K562 (cell line): ENCODE data around the gene RSPRY1. TPM values are rescaled to one million over a fixed set of nuclear protein-coding genes. Genes with fewer than 3 reads are reported as not detected.
A peak's percentile ranks its signal among the peaks of the same experiment; 100 is the strongest.

Source experiments
- CBFA2T2 ChIP-seq: fragments of 450-650 bp; conservative IDR thresholded peaks from 2 replicates; pipeline ENCODE4 v1.6.1; 2017; ENCODE audit warnings: mild to moderate bottlenecking
- CC2D1A ChIP-seq: fragments of 450-650 bp; IDR thresholded peaks from 2 replicates; pipeline ENCODE4 v1.6.1; 2017; ENCODE audit warnings: mild to moderate bottlenecking
- FOS ChIP-seq: IDR thresholded peaks from 3 replicates; pipeline ENCODE4 v1.6.1; 2011; ENCODE audit not compliant: insufficient read length; ENCODE audit errors: extremely low read depth
- GABPA ChIP-seq: fragments of 200-800 bp; sonication (Bioruptor generic); conservative IDR thresholded peaks from 2 replicates; pipeline ENCODE4 v1.6.1; 2016; ENCODE audit warnings: low read depth, missing genetic modification characterization, missing compliant biosample characterization
- HLTF ChIP-seq: fragments of 450-650 bp; IDR thresholded peaks from 2 replicates; pipeline ENCODE4 v1.6.1; 2016
- HNRNPLL ChIP-seq: fragments of 200-400 bp; formaldehyde crosslinking; IDR thresholded peaks from 2 replicates; pipeline ENCODE4 v1.6.1; 2017; ENCODE audit warnings: low read length, low read depth, mild to moderate bottlenecking; ENCODE audit not compliant: poor library complexity, severe bottlenecking
- ILK ChIP-seq: fragments of 450-650 bp; IDR thresholded peaks from 2 replicates; pipeline ENCODE4 v1.6.1; 2016; ENCODE audit warnings: missing genetic modification characterization, low read depth, mild to moderate bottlenecking, missing compliant biosample characterization, moderate library complexity, borderline replicate concordance
- KLF10 ChIP-seq: fragments of 250-450 bp; sonication (Bioruptor Pico); IDR thresholded peaks from 2 replicates; pipeline ENCODE4 v1.6.1; 2021; ENCODE audit warnings: matching md5 sums
- MAFF ChIP-seq: IDR thresholded peaks from 2 replicates; pipeline ENCODE4 v1.6.1; 2012; ENCODE audit warnings: low read length, improper control_type of control experiment
- MEF2D ChIP-seq: conservative IDR thresholded peaks from 2 replicates; pipeline ENCODE4 v1.6.1; 2016; ENCODE audit warnings: low read depth, missing genetic modification characterization, missing compliant biosample characterization
- NCOA4 ChIP-seq: fragments of 450-650 bp; IDR thresholded peaks from 2 replicates; pipeline ENCODE4 v1.6.1; 2018; ENCODE audit warnings: mild to moderate bottlenecking; ENCODE audit not compliant: partially characterized antibody
- PHTF2 ChIP-seq: fragments of 250-450 bp; sonication (Bioruptor Pico); IDR thresholded peaks from 2 replicates; pipeline ENCODE4 v1.5.0; 2021; ENCODE audit warnings: mild to moderate bottlenecking
- POLR2A ChIP-seq: fragments of 450-650 bp; conservative IDR thresholded peaks from 2 replicates; pipeline ENCODE4 v1.6.1; 2016
- POLR2AphosphoS5 ChIP-seq: IDR thresholded peaks from 2 replicates; pipeline ENCODE4 v1.6.1; 2011; ENCODE audit warnings: mild to moderate bottlenecking, low read depth, low read length, moderate library complexity; ENCODE audit not compliant: control insufficient read depth, insufficient read depth
- POLR2G ChIP-seq: fragments of 200-400 bp; formaldehyde crosslinking; IDR thresholded peaks from 2 replicates; pipeline ENCODE4 v1.6.1; 2017; ENCODE audit warnings: low read depth, mild to moderate bottlenecking, antibody characterized with exemption, low read length, moderate library complexity
- PPARD ChIP-seq: fragments of 250-450 bp; sonication (Bioruptor Pico); IDR thresholded peaks from 2 replicates; pipeline ENCODE4 v1.8.0; 2022; ENCODE audit warnings: inconsistent platforms, mild to moderate bottlenecking, moderate library complexity
- RNF219 ChIP-seq: fragments of 250-450 bp; sonication (Bioruptor Pico); IDR thresholded peaks from 2 replicates; pipeline ENCODE4 v1.5.0; 2022; ENCODE audit warnings: mild to moderate bottlenecking
- RUNX1 ChIP-seq: sonication (generic); IDR thresholded peaks from 2 replicates; pipeline ENCODE4 v1.6.1; 2016; ENCODE audit warnings: antibody characterized with exemption, low read depth
- SMARCB1 ChIP-seq: IDR thresholded peaks from 2 replicates; pipeline ENCODE4 v1.6.1; 2011; ENCODE audit warnings: improper control_type of control experiment, low read depth; ENCODE audit not compliant: insufficient read length
- TAF7 ChIP-seq: fragments of 450-650 bp; IDR thresholded peaks from 2 replicates; pipeline ENCODE4 v1.6.1; 2016; ENCODE audit warnings: missing genetic modification characterization, missing compliant biosample characterization
- ZBED1 ChIP-seq: IDR thresholded peaks from 2 replicates; pipeline ENCODE4 v1.6.1; 2014
- ZNF143 ChIP-seq: sonication (generic); formaldehyde crosslinking; IDR thresholded peaks from 2 replicates; pipeline ENCODE4 v1.9.0; 2022; ENCODE audit warnings: mild to moderate bottlenecking, missing genetic modification reagents
- ZNF384 ChIP-seq: IDR thresholded peaks from 2 replicates; pipeline ENCODE4 v1.6.1; 2012; ENCODE audit warnings: low read depth, low read length, improper control_type of control experiment
- polyA plus RNA-seq, 8 experiments: library from polyadenylated mRNA; depleted of rRNA in 4 of 8; stranded (reverse) in 5 of 8; unstranded in 3 of 8; fragments of >200 nt; fragmentation: Nextera tagmentation in 2 of 8; fragmentation: Illumina TruSeq in 1 of 8; extraction: Ambion mirVana in 2 of 8; extraction: Trizol in 1 of 8; gene quantifications; 2 replicates each; pipeline versions ENCODE4 v1.2.1 to v1.2.3, GENCODE V29; 2011 to 2014; ENCODE audit warnings: inconsistent platforms in 1 of 8, missing spikeins in 1 of 8
- total RNA-seq, 7 experiments: library from RNA; depleted of rRNA in 6 of 7; stranded (reverse); fragments of >200 nt in 6 of 7; fragmentation: Illumina TruSeq in 2 of 7; extraction: Trizol in 2 of 7; gene quantifications; 2 replicates each; pipeline versions ENCODE4 v1.2.1 to v1.2.3, GENCODE V29; 2011 to 2021; ENCODE audit warnings: low replicate concordance in 1 of 7
- TF ChIP-seq, protein P1 (sequence below): sonication (generic); formaldehyde crosslinking; IDR thresholded peaks from 2 replicates; pipeline ENCODE4 v1.8.1; 2023; ENCODE audit warnings: mild to moderate bottlenecking, missing genetic modification reagents
- TF ChIP-seq, protein P2 (sequence below): fragments of 450-650 bp; IDR thresholded peaks from 2 replicates; pipeline ENCODE4 v1.7.1; 2018; ENCODE audit warnings: mild to moderate bottlenecking, low read depth; ENCODE audit not compliant: partially characterized antibody

RSPRY1 gene
- total and polyA plus RNA-seq, 9 of the 15 experiments (the other 6 are each of a cell fraction or from before 2014, with no cell fraction given): 10.2 to 27.8 (median 20.8) TPM

GRCh38 chr16:57185945-57186871, at the start of gene RSPRY1, which contains the start of gene PSME3IP1 (continued):
- TF ChIP-seq KLF10 (CRISPR knock-in tag): no peak
- no peak for TF ChIP-seq MEF2D (tag)
- no peak for TF ChIP-seq PPARD
- TF ChIP-seq GABPA (tag): peak; percentile 97
- no peak for TF ChIP-seq ILK (tag)
- TF ChIP-seq PHTF2 (CRISPR knock-in tag): no peak
- TF ChIP-seq, protein P1, sequence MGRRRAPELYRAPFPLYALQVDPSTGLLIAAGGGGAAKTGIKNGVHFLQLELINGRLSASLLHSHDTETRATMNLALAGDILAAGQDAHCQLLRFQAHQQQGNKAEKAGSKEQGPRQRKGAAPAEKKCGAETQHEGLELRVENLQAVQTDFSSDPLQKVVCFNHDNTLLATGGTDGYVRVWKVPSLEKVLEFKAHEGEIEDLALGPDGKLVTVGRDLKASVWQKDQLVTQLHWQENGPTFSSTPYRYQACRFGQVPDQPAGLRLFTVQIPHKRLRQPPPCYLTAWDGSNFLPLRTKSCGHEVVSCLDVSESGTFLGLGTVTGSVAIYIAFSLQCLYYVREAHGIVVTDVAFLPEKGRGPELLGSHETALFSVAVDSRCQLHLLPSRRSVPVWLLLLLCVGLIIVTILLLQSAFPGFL (CRISPR knock-in tag): no peak
- no peak for TF ChIP-seq RNF219 (CRISPR knock-in tag)
- TF ChIP-seq, protein P2, sequence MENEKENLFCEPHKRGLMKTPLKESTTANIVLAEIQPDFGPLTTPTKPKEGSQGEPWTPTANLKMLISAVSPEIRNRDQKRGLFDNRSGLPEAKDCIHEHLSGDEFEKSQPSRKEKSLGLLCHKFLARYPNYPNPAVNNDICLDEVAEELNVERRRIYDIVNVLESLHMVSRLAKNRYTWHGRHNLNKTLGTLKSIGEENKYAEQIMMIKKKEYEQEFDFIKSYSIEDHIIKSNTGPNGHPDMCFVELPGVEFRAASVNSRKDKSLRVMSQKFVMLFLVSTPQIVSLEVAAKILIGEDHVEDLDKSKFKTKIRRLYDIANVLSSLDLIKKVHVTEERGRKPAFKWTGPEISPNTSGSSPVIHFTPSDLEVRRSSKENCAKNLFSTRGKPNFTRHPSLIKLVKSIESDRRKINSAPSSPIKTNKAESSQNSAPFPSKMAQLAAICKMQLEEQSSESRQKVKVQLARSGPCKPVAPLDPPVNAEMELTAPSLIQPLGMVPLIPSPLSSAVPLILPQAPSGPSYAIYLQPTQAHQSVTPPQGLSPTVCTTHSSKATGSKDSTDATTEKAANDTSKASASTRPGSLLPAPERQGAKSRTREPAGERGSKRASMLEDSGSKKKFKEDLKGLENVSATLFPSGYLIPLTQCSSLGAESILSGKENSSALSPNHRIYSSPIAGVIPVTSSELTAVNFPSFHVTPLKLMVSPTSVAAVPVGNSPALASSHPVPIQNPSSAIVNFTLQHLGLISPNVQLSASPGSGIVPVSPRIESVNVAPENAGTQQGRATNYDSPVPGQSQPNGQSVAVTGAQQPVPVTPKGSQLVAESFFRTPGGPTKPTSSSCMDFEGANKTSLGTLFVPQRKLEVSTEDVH: peak; percentile 91
- TF ChIP-seq TAF7 (tag): no peak
- peak; percentile 98 for TF ChIP-seq CBFA2T2
- no peak for TF ChIP-seq MAFF
- TF ChIP-seq CC2D1A: no peak
- TF ChIP-seq RUNX1: no peak
- no peak for TF ChIP-seq ZBED1
- peak; percentile 47; the same call in 1 of the 2 replicates for TF ChIP-seq POLR2AphosphoS5
- TF ChIP-seq HLTF: 0 out of 2 replicates have a peak, but pooled peaks have one; percentile 33
- TF ChIP-seq POLR2G: peak; percentile 94
- TF ChIP-seq SMARCB1: no peak
- peak; percentile 84 for TF ChIP-seq FOS
- no peak for TF ChIP-seq ZNF143 (CRISPR knock-in tag)
- peak; percentile 88 for TF ChIP-seq POLR2A
- no peak for TF ChIP-seq ZNF384
- peak; percentile 47 for TF ChIP-seq HNRNPLL
- no peak for TF ChIP-seq NCOA4
